Measurements from ENCODE around the gene PRPF19.

The PRPF19 gene

GRCh38 chr11:60858731-60859464, 47.5 kb downstream of the PRPF19 start:
- no peak for DNase-seq (ENCODE audit: low read depth)

GRCh38 chr11:60858236-60858635, 48.1 kb downstream of the PRPF19 start:
- DNase-seq (ENCODE audit: low read depth) = no peak

- no peak for DNase-seq (ENCODE audit: low read depth)
These were observed 48.8 kb downstream of the PRPF19 start for GRCh38 chr11:60857378-60858232.

- DNase-seq (ENCODE audit: low read depth) = no peak
These were observed 50.4 kb downstream of the PRPF19 start, which contains the start of gene PTGDR2 for GRCh38 chr11:60855726-60856633. Gene PTGDR2 (minus strand): TSS chr11:60855950. CDS start chr11:60853722, 2,228 bp downstream.

- no peak for DNase-seq (ENCODE audit: low read depth)
These were observed 51.3 kb downstream of the PRPF19 start for GRCh38 chr11:60854847-60855725.

GRCh38 chr11:60854140-60854846, 52.1 kb downstream of the PRPF19 start:
- no peak for DNase-seq (ENCODE audit: low read depth)

GRCh38 chr11:60852982-60853950, 53.1 kb downstream of the PRPF19 start:
- DNase-seq (ENCODE audit: low read depth) = no peak

GRCh38 chr11:60852117-60852981, 54.0 kb downstream of the PRPF19 start:
- no peak for DNase-seq (ENCODE audit: low read depth)

GRCh38 chr11:60851327-60852104, 54.9 kb downstream of the PRPF19 start:
- no peak for DNase-seq (ENCODE audit: low read depth)

- no peak for DNase-seq (ENCODE audit: low read depth)
These were observed 56.5 kb downstream of the PRPF19 start for GRCh38 chr11:60849641-60850520.

- DNase-seq (ENCODE audit: low read depth) = no peak
These were observed 57.7 kb downstream of the PRPF19 start for GRCh38 chr11:60848714-60849151.

- no peak for DNase-seq (ENCODE audit: low read depth)
These were observed 58.5 kb downstream of the PRPF19 start for GRCh38 chr11:60847896-60848295.

GRCh38 chr11:60847281-60847680, 59.1 kb downstream of the PRPF19 start:
- no peak for DNase-seq (ENCODE audit: low read depth)

- DNase-seq (ENCODE audit: low read depth) = no peak
These were observed 61.0 kb downstream of the PRPF19 start for GRCh38 chr11:60845338-60845737.

GRCh38 chr11:60844870-60845221, 61.5 kb downstream of the PRPF19 start:
- DNase-seq (ENCODE audit: low read depth) = peak; percentile 79
